Sigmoid colon (tissue), 4 donors: Measurements from ENCODE around the gene FBXO10.

Experiments
- POLR2AphosphoS5 ChIP-seq, 4 donors: sonication (generic); formaldehyde crosslinking; IDR thresholded peaks; one replicate each; pipeline ENCODE4 v1.6.1; 2017; ENCODE audit warnings: antibody characterized with exemption in 4 of 4
- TF ChIP-seq, protein P1 (sequence below), 4 experiments: fragments of 450-650 bp in 3 of 4; fragments of 200-600 bp in 1 of 4; IDR thresholded peaks; one replicate each; pipeline ENCODE4 v1.5.1; 2016 to 2019; ENCODE audit warnings: antibody characterized with exemption in 4 of 4, mild to moderate bottlenecking in 3 of 4, moderate library complexity in 2 of 4

- TF ChIP-seq, protein P1, sequence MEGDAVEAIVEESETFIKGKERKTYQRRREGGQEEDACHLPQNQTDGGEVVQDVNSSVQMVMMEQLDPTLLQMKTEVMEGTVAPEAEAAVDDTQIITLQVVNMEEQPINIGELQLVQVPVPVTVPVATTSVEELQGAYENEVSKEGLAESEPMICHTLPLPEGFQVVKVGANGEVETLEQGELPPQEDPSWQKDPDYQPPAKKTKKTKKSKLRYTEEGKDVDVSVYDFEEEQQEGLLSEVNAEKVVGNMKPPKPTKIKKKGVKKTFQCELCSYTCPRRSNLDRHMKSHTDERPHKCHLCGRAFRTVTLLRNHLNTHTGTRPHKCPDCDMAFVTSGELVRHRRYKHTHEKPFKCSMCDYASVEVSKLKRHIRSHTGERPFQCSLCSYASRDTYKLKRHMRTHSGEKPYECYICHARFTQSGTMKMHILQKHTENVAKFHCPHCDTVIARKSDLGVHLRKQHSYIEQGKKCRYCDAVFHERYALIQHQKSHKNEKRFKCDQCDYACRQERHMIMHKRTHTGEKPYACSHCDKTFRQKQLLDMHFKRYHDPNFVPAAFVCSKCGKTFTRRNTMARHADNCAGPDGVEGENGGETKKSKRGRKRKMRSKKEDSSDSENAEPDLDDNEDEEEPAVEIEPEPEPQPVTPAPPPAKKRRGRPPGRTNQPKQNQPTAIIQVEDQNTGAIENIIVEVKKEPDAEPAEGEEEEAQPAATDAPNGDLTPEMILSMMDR (IDR thresholded peaks at IDR 0.05): no peak
- TF ChIP-seq POLR2AphosphoS5 (IDR thresholded peaks at IDR 0.05): no peak
These were observed 95.4 kb downstream of the FBXO10 start for GRCh38 chr9:37480759-37481158.
